ENCODE measurements around the gene RREB1. TPM values are rescaled to one million over a fixed set of nuclear protein-coding genes. Genes with fewer than 3 reads are reported as not detected.
A peak's percentile ranks its signal among the peaks of the same experiment; 100 is the strongest.

RREB1 gene
- total RNA-seq, 5 donors from 2014 or later (not counting 1 experiment from before 2014, with no cell fraction given): 38.1 to 50.1 (median 39.6) TPM

DNA sequence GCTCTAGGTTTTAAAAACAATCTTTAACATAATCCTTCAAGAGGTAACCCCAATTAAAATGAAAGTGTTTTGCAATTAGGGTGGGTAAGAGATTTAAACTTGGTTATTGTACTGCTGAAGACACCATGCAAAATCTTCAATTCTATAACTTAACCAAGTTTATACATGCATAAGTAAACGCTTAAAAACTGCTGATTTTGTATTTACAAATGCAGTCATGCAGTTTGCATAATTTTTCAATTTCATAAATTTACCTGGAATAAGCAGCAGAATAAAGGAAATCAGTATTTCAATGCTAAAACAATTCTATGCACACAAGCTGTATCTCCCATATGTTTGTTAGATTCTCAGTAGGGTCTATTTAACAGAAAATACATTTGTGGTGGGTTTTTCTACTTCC lies 182.3 kb downstream of the RREB1 start:
- H3K4me1 ChIP-seq (ENCODE audit: control insufficient read depth in 1 of 2, extremely low read depth in 1 of 2, insufficient read depth in 2 of 2, low read length in 2 of 2): no peaks in the 10 kb centered on the region
- H3K27ac Mint-ChIP-seq: peak overlapping the region in 1 of 2 donors; percentile 8
- H3K4me1 Mint-ChIP-seq: peaks cover 0 to 4% (median 0%) of the 10 kb centered on the region in 3 donors
- H3K27ac ChIP-seq (ENCODE audit: low read length): no peak overlapping the region
- WGBS (ENCODE audit: insufficient coverage): no CpG with 5 or more reads among the region's 1 CpG
- no peaks in the 10 kb centered on the region for H3K9me3 Mint-ChIP-seq
- ATAC-seq (replicated peaks in 1 of 4) (no peak), DNase-seq (no peak)
- H3K4me3 Mint-ChIP-seq: no peak overlapping the region
- peaks cover 58% of the 10 kb centered on the region for H3K36me3 Mint-ChIP-seq
- H3K9me3 ChIP-seq: no peaks in the 10 kb centered on the region
- H3K27me3 ChIP-seq (replicated peaks in 1 of 2; ENCODE audit: control insufficient read depth in 2 of 2, extremely low read depth in 1 of 2, insufficient read depth in 2 of 2, low read length in 1 of 2): no peaks in the 10 kb centered on the region
- H3K4me3 ChIP-seq (ENCODE audit: control insufficient read depth in 1 of 2, extremely low read depth in 1 of 2, low read length in 1 of 2): no peak overlapping the region
- H3K36me3 ChIP-seq (ENCODE audit: control insufficient read depth in 2 of 2, extremely low read depth in 1 of 2, insufficient read depth in 1 of 2, low read length in 1 of 2): peaks cover 0 to 80% of the 10 kb centered on the region in 2 donors
- CTCF ChIA-PET: interaction anchor here in 1 of 2 donors (1.2 kb wide), 1 partner anchor 15 kb away, joined by 3 read pairs; no protein-coding TSS in a partner anchor
- no peaks in the 10 kb centered on the region for H3K27me3 Mint-ChIP-seq
- POLR2A ChIA-PET: no interaction called here

DNA sequence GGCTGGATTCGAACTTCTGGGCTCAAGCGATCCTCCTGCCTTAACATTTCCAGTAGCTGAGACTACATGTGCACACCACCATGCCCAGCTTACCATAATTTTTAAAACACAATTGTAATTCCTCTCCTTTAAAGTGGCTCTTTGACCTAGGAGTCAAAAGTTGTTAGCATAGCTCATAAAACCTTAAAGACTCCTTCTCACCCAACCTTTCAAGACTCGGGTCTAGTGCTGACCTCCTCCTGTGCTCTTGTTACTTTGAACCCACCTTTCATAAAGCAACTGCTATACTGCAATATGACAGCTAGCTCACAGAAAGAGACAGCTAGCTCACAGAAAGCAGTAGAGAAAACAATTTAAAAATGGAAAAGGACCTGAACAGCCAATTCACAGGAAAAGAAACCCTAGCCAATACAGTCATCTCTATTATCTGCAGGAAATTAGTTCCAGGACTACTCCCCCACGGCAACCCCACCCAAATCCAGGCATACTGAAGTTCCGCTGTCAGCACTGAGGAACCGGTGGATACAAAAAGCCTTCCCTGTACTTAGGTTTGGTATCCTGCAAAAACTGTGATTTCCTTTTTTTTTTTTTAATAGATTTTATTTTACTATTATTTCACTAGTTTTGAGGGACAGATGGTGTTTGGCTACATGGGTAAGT lies 185.0 kb downstream of the RREB1 start:
- H3K27ac Mint-ChIP-seq: no peak overlapping the region
- ChIA-PET CTCF (interaction anchor here (0.5 to 1.0 kb wide), 3 partner anchors 15 to 19 kb away, joined by 3 to 4 read pairs (median 3); no protein-coding TSS in a partner anchor), POLR2A (interaction anchor here in 1 of 2 donors (0.5 kb wide), 1 partner anchor 19 kb away, joined by 5 read pairs; no protein-coding TSS in a partner anchor)
- no peaks in the 10 kb centered on the region for H3K9me3 Mint-ChIP-seq
- peaks cover 49% of the 10 kb centered on the region for H3K36me3 Mint-ChIP-seq
- Histone ChIP-seq H3K4me3 (ENCODE audit: control insufficient read depth in 1 of 2, extremely low read depth in 1 of 2, low read length in 1 of 2) (no peak overlapping the region), H3K36me3 (ENCODE audit: control insufficient read depth in 2 of 2, extremely low read depth in 1 of 2, insufficient read depth in 1 of 2, low read length in 1 of 2) (peaks cover 5 to 83% of the 10 kb centered on the region in 2 donors), H3K4me1 (ENCODE audit: control insufficient read depth in 1 of 2, extremely low read depth in 1 of 2, insufficient read depth in 2 of 2, low read length in 2 of 2) (no peaks in the 10 kb centered on the region), H3K9me3 (no peaks in the 10 kb centered on the region), H3K27me3 (replicated peaks in 1 of 2; ENCODE audit: control insufficient read depth in 2 of 2, extremely low read depth in 1 of 2, insufficient read depth in 2 of 2, low read length in 1 of 2) (no peaks in the 10 kb centered on the region), H3K27ac (ENCODE audit: low read length) (no peak overlapping the region)
- H3K4me3 Mint-ChIP-seq: no peak overlapping the region
- no peaks in the 10 kb centered on the region for H3K27me3 Mint-ChIP-seq
- DNase-seq: no peak
- ATAC-seq (replicated peaks in 1 of 4): no peak
- peaks cover 0 to 2% (median 2%) of the 10 kb centered on the region in 3 donors for H3K4me1 Mint-ChIP-seq
- WGBS (ENCODE audit: insufficient coverage): no CpG with 5 or more reads among the region's 6 CpGs

DNA sequence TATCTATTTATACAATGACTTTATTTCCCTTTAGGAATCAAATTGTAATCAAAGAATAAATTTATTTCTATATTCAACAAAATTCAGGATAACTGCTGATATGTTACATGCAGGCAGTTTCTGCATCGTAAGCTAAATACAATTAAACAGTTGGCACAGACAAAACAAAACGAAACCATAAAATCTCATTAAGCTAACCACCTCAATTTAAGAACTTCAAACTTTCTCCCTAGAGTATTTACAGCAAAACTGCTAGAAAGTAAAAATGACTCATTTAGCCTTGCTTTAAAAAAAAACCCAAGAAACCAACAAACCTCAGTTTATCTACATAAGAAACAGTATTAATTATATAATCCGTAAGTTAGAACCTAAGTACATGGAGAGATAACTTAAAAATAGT lies 188.2 kb downstream of the RREB1 start:
- H3K4me3 ChIP-seq (ENCODE audit: control insufficient read depth in 1 of 2, extremely low read depth in 1 of 2, low read length in 1 of 2): no peak overlapping the region
- no peaks in the 10 kb centered on the region for H3K4me1 ChIP-seq (ENCODE audit: control insufficient read depth in 1 of 2, extremely low read depth in 1 of 2, insufficient read depth in 2 of 2, low read length in 2 of 2)
- no peak for ATAC-seq (replicated peaks in 1 of 4)
- Mint-ChIP-seq H3K9me3 (no peaks in the 10 kb centered on the region), H3K4me3 (no peak overlapping the region), H3K27me3 (no peaks in the 10 kb centered on the region), H3K27ac (no peak overlapping the region), H3K4me1 (peaks cover 4 to 13% (median 12%) of the 10 kb centered on the region in 3 donors), H3K36me3 (peaks cover 48% of the 10 kb centered on the region)
- no peaks in the 10 kb centered on the region for H3K27me3 ChIP-seq (replicated peaks in 1 of 2; ENCODE audit: control insufficient read depth in 2 of 2, extremely low read depth in 1 of 2, insufficient read depth in 2 of 2, low read length in 1 of 2)
- peaks cover 5 to 80% of the 10 kb centered on the region in 2 donors for H3K36me3 ChIP-seq (ENCODE audit: control insufficient read depth in 2 of 2, extremely low read depth in 1 of 2, insufficient read depth in 1 of 2, low read length in 1 of 2)
- CTCF ChIA-PET: interaction anchor here in 1 of 2 donors (0.5 to 0.7 kb wide), 2 partner anchors 581 to 814 kb away, joined by 3 to 5 read pairs; no protein-coding TSS in a partner anchor
- no peak for DNase-seq
- no peaks in the 10 kb centered on the region for H3K9me3 ChIP-seq
- H3K27ac ChIP-seq (ENCODE audit: low read length): no peak overlapping the region
- no CpG with 5 or more reads among the region's 3 CpGs for WGBS (ENCODE audit: insufficient coverage)
- POLR2A ChIA-PET: interaction anchor here in 1 of 2 donors (0.5 to 0.6 kb wide), 2 partner anchors 8 to 243 kb away, joined by 3 to 9 read pairs; no protein-coding TSS in a partner anchor

DNA sequence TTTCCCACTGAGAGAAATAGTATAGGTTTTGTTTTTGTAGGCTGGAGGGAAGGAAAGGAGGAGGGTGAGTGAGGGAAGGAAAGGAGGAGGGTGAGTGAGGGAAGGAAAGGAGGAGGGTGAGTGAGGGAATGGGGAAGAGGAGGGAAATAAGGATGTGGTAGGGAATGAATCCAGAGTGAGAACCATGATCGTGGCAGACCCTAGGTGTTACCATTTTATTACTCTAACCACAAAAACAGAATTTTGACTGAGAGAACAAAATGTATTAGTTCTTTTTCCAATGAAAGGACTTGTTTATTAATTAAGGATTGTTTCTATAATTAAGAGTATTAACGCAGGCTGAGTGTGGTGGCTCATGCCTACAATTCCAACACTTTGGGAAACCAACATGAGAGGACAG lies 188.8 kb downstream of the RREB1 start:
- Mint-ChIP-seq H3K9me3 (no peaks in the 10 kb centered on the region), H3K36me3 (peaks cover 55% of the 10 kb centered on the region), H3K4me3 (no peak overlapping the region), H3K27ac (no peak overlapping the region), H3K27me3 (no peaks in the 10 kb centered on the region), H3K4me1 (peaks cover 7 to 18% (median 16%) of the 10 kb centered on the region in 3 donors)
- ATAC-seq (replicated peaks in 1 of 4): no peak
- H3K36me3 ChIP-seq (ENCODE audit: control insufficient read depth in 2 of 2, extremely low read depth in 1 of 2, insufficient read depth in 1 of 2, low read length in 1 of 2): peaks cover 5 to 81% of the 10 kb centered on the region in 2 donors
- no peak overlapping the region for H3K4me3 ChIP-seq (ENCODE audit: control insufficient read depth in 1 of 2, extremely low read depth in 1 of 2, low read length in 1 of 2)
- H3K9me3 ChIP-seq: no peaks in the 10 kb centered on the region
- POLR2A ChIA-PET: interaction anchor here in 1 of 2 donors (0.5 kb wide), 1 partner anchor 1932 kb away, joined by 4 read pairs; no protein-coding TSS in a partner anchor
- no peak for DNase-seq
- H3K4me1 ChIP-seq (ENCODE audit: control insufficient read depth in 1 of 2, extremely low read depth in 1 of 2, insufficient read depth in 2 of 2, low read length in 2 of 2): no peaks in the 10 kb centered on the region
- CTCF ChIA-PET: interaction anchor here (0.7 to 0.8 kb wide), 3 partner anchors 10 to 814 kb away, joined by 3 to 5 read pairs (median 4); no protein-coding TSS in a partner anchor
- no peak overlapping the region for H3K27ac ChIP-seq (ENCODE audit: low read length)
- H3K27me3 ChIP-seq (replicated peaks in 1 of 2; ENCODE audit: control insufficient read depth in 2 of 2, extremely low read depth in 1 of 2, insufficient read depth in 2 of 2, low read length in 1 of 2): no peaks in the 10 kb centered on the region
- no CpG with 5 or more reads among the region's 2 CpGs for WGBS (ENCODE audit: insufficient coverage)

DNA sequence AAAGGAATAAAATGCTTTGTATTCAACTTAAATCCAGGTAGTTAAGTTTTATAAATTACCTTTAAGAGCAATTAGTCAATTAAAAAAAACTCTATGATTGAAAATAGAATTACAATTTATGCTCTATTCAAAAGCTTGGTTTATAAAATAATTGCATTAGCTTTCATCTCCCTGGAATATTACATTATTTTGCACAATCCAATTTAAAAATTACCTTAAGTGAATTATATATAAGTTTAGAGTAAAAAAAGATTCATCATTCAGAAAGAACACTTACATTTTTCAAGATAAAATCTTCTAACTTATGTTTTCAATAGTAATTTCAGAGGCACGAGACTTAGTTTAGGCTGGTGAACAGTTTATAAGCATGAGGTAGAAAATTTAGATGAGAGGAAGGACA lies 190.4 kb downstream of the RREB1 start:
- no peaks in the 10 kb centered on the region for H3K9me3 ChIP-seq
- CTCF ChIA-PET: no interaction called here

DNA sequence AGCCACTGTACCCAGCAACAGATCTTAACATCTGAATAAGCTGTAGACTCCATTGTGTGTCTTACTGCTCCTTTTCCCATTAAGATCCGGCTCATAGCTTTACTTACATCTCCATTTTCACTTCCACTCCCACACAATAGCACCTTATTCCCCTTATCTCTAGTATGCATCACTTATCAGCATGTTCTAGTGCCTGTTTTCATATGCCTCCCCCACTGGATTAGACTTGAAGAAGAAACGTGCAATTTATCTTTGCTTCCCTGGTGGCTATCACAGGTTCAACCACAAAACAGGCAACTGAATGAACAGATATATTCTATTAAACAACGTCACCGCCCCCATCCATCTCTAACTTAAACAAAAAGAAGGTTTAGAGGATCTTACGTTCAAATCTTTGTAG lies 193.2 kb downstream of the RREB1 start:
- Histone ChIP-seq H3K27ac (ENCODE audit: low read length) (no peak overlapping the region), H3K27me3 (replicated peaks in 1 of 2; ENCODE audit: control insufficient read depth in 2 of 2, extremely low read depth in 1 of 2, insufficient read depth in 2 of 2, low read length in 1 of 2) (no peaks in the 10 kb centered on the region), H3K4me1 (ENCODE audit: control insufficient read depth in 1 of 2, extremely low read depth in 1 of 2, insufficient read depth in 2 of 2, low read length in 2 of 2) (no peaks in the 10 kb centered on the region), H3K36me3 (ENCODE audit: control insufficient read depth in 2 of 2, extremely low read depth in 1 of 2, insufficient read depth in 1 of 2, low read length in 1 of 2) (peaks cover 11 to 87% of the 10 kb centered on the region in 2 donors), H3K4me3 (ENCODE audit: control insufficient read depth in 1 of 2, extremely low read depth in 1 of 2, low read length in 1 of 2) (no peak overlapping the region), H3K9me3 (no peaks in the 10 kb centered on the region)
- no peaks in the 10 kb centered on the region for H3K27me3 Mint-ChIP-seq
- DNase-seq (no peak), ATAC-seq (replicated peaks in 1 of 4) (no peak)
- H3K9me3 Mint-ChIP-seq: no peaks in the 10 kb centered on the region
- no peak overlapping the region for H3K27ac Mint-ChIP-seq
- H3K4me3 Mint-ChIP-seq: no peak overlapping the region
- H3K4me1 Mint-ChIP-seq: peaks cover 21 to 35% (median 33%) of the 10 kb centered on the region in 3 donors
- WGBS (ENCODE audit: insufficient coverage): 83% methylated on average over 5 of the region's 5 CpGs
- ChIA-PET POLR2A (interaction anchor here in 1 of 2 donors (1.1 kb wide), 1 partner anchor 11 kb away, joined by 3 read pairs; no protein-coding TSS in a partner anchor), CTCF (interaction anchor here in 1 of 2 donors (1.2 kb wide), 1 partner anchor 91 kb away, joined by 3 read pairs; no protein-coding TSS in a partner anchor)
- H3K36me3 Mint-ChIP-seq: peaks cover 66% of the 10 kb centered on the region

More for the DNA sequence above, 190.4 kb downstream of the RREB1 start:
- Histone ChIP-seq H3K27me3 (replicated peaks in 1 of 2; ENCODE audit: control insufficient read depth in 2 of 2, extremely low read depth in 1 of 2, insufficient read depth in 2 of 2, low read length in 1 of 2) (no peaks in the 10 kb centered on the region), H3K4me1 (ENCODE audit: control insufficient read depth in 1 of 2, extremely low read depth in 1 of 2, insufficient read depth in 2 of 2, low read length in 2 of 2) (no peaks in the 10 kb centered on the region), H3K36me3 (ENCODE audit: control insufficient read depth in 2 of 2, extremely low read depth in 1 of 2, insufficient read depth in 1 of 2, low read length in 1 of 2) (peaks cover 5 to 80% of the 10 kb centered on the region in 2 donors), H3K27ac (ENCODE audit: low read length) (no peak overlapping the region), H3K4me3 (ENCODE audit: control insufficient read depth in 1 of 2, extremely low read depth in 1 of 2, low read length in 1 of 2) (no peak overlapping the region)
- POLR2A ChIA-PET: interaction anchor here (0.7 to 1.0 kb wide), 2 partner anchors 92 to 120 kb away, joined by 4 read pairs; partner anchors contain the start of genes CAGE1 (in 1 of the 2) and RIOK1 (in 1 of the 2)
- H3K27ac Mint-ChIP-seq: no peak overlapping the region
- no peaks in the 10 kb centered on the region for H3K9me3 Mint-ChIP-seq
- H3K4me1 Mint-ChIP-seq: peaks cover 7 to 21% (median 16%) of the 10 kb centered on the region in 3 donors
- H3K4me3 Mint-ChIP-seq: no peak overlapping the region
- H3K27me3 Mint-ChIP-seq: no peaks in the 10 kb centered on the region
- H3K36me3 Mint-ChIP-seq: peaks cover 53% of the 10 kb centered on the region
- DNase-seq (no peak), ATAC-seq (replicated peaks in 1 of 4) (no peak)
- WGBS (ENCODE audit: insufficient coverage): no CpG with 5 or more reads among the region's 1 CpG

Measured in T-cell (primary cell).